ENCODE measurements around the gene MRPS10.

- no peak for TF ChIP-seq CTCF (IDR thresholded peaks at IDR 0.05; ENCODE audit: extremely low read depth in 1 of 2, insufficient read depth in 1 of 2, low read depth in 1 of 2, low read length in 2 of 2)
- TF ChIP-seq POLR2AphosphoS5 (IDR thresholded peaks at IDR 0.05; ENCODE audit: insufficient read depth, low read depth, low read length): no peak
- TF ChIP-seq POLR2A (IDR thresholded peaks at IDR 0.05; ENCODE audit: low read depth, low read length): no peak
- TF ChIP-seq MYC (IDR thresholded peaks at IDR 0.05; ENCODE audit: low read depth, low read length): no peak
- TF ChIP-seq FOS (IDR thresholded peaks at IDR 0.05; ENCODE audit: borderline replicate concordance, insufficient read depth, low read length): no peak
- TF ChIP-seq EZH2 (IDR thresholded peaks at IDR 0.05; ENCODE audit: borderline replicate concordance, low read depth, low read length, severe bottlenecking): no peak
- no peak for TF ChIP-seq JUN (IDR thresholded peaks at IDR 0.05; ENCODE audit: borderline replicate concordance, insufficient read depth, insufficient read length, low read depth)
These were observed 12.0 kb upstream of the MRPS10 start for GRCh38 chr6:42229506-42230119.
